Measurements from ENCODE around the gene THOC6. TPM values are rescaled to one million over a fixed set of nuclear protein-coding genes. Genes with fewer than 3 reads are reported as not detected.
"Not testable (repeated sequence)": the region's sequence is repeated elsewhere in the genome, so short reads cannot be mapped to it uniquely, and the experiment has no call there.

THOC6 gene
- total RNA-seq, 1 experiment from 2014 or later: 120 TPM

DNA sequence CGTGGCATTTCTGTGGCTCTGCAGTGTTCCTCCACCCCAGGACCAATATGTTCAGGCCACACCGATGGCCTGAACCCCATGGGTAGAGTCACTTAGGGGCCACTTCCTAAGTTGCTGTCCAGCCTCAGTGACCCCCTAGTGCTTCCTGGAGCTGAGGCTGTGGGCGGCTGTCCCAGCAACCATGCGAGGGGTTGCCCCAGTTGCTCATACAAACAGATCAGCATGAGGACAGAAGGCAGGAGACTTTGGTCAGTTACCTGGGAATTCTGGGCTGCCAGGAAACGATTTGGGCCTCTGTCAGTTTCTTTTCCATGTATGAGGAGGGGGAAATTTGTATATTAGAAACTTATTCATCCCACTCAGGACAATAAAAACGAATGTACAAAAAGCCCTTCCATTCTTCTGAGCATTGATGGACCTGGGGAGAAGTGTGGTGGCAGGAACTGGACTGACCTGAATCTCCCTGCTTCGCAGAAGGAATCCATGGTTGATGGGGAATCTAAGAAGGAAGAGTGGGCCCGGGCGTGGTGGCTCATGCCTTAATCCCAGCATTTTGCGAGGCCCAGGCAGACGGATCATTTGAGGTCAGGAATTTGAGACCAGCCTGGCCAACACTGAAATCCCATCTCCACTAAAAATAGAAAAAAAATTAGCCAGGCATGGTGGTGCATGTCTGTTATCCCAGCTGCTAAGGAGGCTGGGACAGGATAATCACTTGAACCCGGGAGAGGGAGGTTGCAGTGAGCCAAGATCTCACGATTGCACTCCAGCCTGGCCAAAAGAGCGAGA, 36.7 kb downstream of the THOC6 start:
- in situ Hi-C loops (cut with HindIII; ENCODE audit: low sequenced_read_pairs): loop anchor here (5.0 kb wide), 1 partner anchor 87 kb away; no protein-coding TSS in a partner anchor
- no peak for DNase-seq (ENCODE audit: low spot score)

DNA sequence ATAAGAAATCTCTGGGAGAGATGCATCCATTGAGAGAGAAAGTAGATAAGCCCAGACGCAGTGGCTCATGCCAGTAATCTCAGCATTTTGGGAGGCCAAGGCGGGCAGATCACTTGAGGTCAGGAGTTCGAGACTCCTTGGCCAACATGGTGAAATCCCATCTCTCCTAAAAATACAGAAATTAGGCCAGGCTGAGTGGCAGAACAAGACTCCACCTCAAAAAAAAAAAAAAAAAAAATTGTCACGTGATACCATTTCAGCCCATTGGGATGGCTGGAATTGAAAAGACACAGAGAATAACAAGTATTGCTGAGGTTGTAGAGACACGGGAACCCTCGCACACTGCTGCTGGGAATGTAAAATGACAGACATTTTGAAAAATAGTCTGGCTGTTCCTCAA, 38.7 kb downstream of the THOC6 start:
- no peak for DNase-seq (ENCODE audit: low spot score)
- in situ Hi-C loops (cut with HindIII; ENCODE audit: low sequenced_read_pairs): loop anchor here (5.0 kb wide), 1 partner anchor 85 kb away; no protein-coding TSS in a partner anchor

GRCh38 chr16:3063625-3064386, 40.0 kb downstream of the THOC6 start:
- DNase-seq (ENCODE audit: low spot score): no peak
- in situ Hi-C loops (cut with HindIII; ENCODE audit: low sequenced_read_pairs): loop anchor here (5.0 kb wide), 1 partner anchor 83 kb away; no protein-coding TSS in a partner anchor

GRCh38 chr16:3065069-3065741, 41.4 kb downstream of the THOC6 start, which contains the start of gene IL32:
Gene IL32 (plus strand): TSS chr16:3065640. CDS start chr16:3065812, 172 bp downstream.
- DNase-seq (ENCODE audit: low spot score): no peak
- in situ Hi-C loops (cut with HindIII; ENCODE audit: low sequenced_read_pairs): no loop called here

GRCh38 chr16:3065742-3066439, 42.1 kb downstream of the THOC6 start:
- DNase-seq (ENCODE audit: low spot score): no peak
- in situ Hi-C loops (cut with HindIII; ENCODE audit: low sequenced_read_pairs): no loop called here

DNA sequence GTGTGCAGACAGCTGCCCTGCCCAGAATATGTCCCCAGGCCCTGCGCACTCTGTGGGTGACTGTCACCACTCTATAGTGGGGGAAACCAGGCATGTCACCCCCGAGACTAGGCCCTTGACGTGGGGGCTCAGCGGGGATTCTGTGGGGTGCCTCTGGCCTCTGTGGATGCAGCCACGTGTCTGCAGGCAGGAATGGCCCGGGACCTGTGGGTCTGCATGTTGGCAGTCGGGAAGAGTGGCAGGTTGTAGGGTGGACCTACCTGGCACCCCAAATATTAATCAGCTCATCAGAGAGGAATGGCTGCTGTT, 42.6 kb downstream of the THOC6 start:
- in situ Hi-C loops (cut with HindIII; ENCODE audit: low sequenced_read_pairs): no loop called here
- no peak for DNase-seq (ENCODE audit: low spot score)

DNA sequence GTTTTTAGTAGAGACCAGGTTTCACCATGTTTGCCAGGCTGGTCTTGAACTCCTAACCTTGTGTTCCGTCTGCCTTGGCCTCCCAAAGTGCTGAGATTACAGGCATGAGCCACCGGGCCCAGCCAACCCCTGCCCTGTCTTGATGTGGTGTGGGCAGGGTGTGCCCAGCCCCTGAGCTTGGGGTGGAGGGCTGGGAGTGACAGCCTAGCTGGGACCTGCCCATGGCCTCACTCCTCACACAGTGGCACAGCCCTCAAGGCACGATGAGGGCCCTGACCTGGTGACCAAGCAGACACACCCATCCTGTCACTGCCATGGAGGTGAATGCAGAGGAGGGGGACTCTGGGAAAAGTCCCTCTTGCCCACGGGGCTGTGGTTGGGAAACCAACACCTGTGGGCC, 44.7 kb downstream of the THOC6 start:
- in situ Hi-C loops (cut with HindIII; ENCODE audit: low sequenced_read_pairs): no loop called here
- no peak for DNase-seq (ENCODE audit: low spot score)

- in situ Hi-C loops (cut with HindIII; ENCODE audit: low sequenced_read_pairs); DNase-seq (ENCODE audit: low spot score): not testable (repeated sequence)
Measured at GRCh38 chr16:3069146-3069545, 45.3 kb downstream of the THOC6 start.

- in situ Hi-C loops (cut with HindIII; ENCODE audit: low sequenced_read_pairs): no loop called here
Measured at GRCh38 chr16:3070608-3071111, 46.8 kb downstream of the THOC6 start.

DNA sequence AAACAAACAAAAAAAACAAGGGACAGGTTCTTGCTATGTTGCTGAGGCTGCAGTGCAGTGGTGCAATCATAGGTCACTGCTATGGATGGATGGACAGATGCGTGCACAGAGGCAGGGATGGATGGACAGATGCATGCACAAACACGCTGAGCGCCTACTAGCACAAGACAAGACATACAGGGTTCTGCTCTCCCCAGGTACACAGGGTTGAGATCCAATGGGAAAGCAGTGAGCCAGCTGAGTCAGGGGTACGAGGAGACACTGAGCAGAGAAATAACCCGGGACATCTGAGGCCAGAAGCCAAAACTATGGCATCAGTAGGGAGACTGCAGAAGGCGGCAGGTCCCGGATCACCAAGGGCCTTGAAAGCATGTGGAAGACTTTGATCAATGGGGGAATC, 47.8 kb downstream of the THOC6 start:
- in situ Hi-C loops (cut with HindIII; ENCODE audit: low sequenced_read_pairs): no loop called here
- DNase-seq (ENCODE audit: low spot score): no peak

More at GRCh38 chr16:3070608-3071111, 46.8 kb downstream of the THOC6 start:
- no peak for DNase-seq (ENCODE audit: low spot score)

- DNase-seq (ENCODE audit: low spot score); in situ Hi-C loops (cut with HindIII; ENCODE audit: low sequenced_read_pairs): not testable (repeated sequence)
Measured at GRCh38 chr16:3072148-3072547, 48.3 kb downstream of the THOC6 start.

GRCh38 chr16:3072576-3073263, 48.9 kb downstream of the THOC6 start:
- in situ Hi-C loops (cut with HindIII; ENCODE audit: low sequenced_read_pairs); DNase-seq (ENCODE audit: low spot score): not testable (repeated sequence)

- in situ Hi-C loops (cut with HindIII; ENCODE audit: low sequenced_read_pairs): no loop called here
Measured at GRCh38 chr16:3073448-3073847, 49.6 kb downstream of the THOC6 start.

DNA sequence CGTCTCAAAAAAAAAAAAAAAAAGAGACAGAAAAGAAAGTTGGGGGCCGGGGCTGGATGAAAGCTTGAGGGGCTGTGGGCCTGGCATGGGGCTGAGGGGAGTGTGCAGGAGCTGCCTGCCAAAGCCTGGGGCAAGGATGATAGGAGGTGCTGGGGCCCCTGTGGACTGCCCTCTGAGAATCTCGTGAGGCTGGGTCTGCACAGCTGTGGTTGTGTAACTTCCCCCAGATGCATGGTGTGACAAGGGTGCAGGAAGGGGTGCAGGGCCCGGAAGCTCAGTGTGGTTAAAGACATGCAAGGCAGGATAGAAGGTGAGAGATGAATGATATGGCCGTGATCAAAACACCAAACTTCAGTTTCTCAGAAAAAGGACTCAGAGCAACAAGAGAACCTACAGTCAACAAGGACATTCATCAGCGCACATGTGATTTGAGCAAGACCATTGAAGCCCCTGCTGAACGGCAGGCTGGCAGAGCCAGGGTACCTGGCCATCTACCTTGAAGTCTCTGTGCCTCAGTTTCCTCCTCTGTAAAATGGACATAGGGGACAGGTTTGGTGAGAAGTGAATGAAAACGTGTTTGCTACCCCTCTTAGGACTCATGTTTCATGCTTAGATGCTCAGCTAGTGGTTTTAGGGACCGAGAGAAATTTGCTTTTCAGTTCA, 51.2 kb downstream of the THOC6 start:
- no peak for DNase-seq (ENCODE audit: low spot score)
- in situ Hi-C loops (cut with HindIII; ENCODE audit: low sequenced_read_pairs): no loop called here

More at GRCh38 chr16:3073448-3073847, 49.6 kb downstream of the THOC6 start:
- DNase-seq (ENCODE audit: low spot score): no peak

DNA sequence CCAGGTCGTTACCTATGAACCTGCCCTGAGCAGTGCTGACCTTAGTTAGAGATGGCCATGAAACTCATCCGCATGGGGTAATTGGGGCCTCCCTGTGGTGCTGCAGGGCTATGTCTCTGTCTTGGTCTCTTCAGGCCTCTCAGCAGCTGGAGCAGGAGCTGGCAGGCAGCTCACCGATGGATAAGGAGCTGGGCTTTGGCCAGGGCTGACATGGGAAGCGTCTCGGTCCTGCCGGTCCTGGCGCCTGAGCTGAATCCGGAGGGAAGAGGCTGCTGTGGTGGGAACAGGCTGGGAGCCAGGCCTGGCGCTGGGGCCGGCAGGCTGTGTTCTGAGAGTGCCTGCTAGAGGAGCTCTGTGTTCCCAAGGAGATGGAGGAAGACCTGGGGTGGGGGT, 51.7 kb downstream of the THOC6 start:
- in situ Hi-C loops (cut with HindIII; ENCODE audit: low sequenced_read_pairs): no loop called here
- DNase-seq (ENCODE audit: low spot score): no peak

- in situ Hi-C loops (cut with HindIII; ENCODE audit: low sequenced_read_pairs); DNase-seq (ENCODE audit: low spot score): not testable (repeated sequence)
Measured at GRCh38 chr16:3075946-3076345, 52.1 kb downstream of the THOC6 start.

- DNase-seq (ENCODE audit: low spot score): no peak
- in situ Hi-C loops (cut with HindIII; ENCODE audit: low sequenced_read_pairs): no loop called here
Measured at GRCh38 chr16:3076577-3076976, 52.7 kb downstream of the THOC6 start.

Measured in G401 (cell line).